AG04450 (cell line): Measurements from ENCODE around the gene ANKRD55. TPM values are rescaled to one million over a fixed set of nuclear protein-coding genes. Genes with fewer than 3 reads are reported as not detected.
A peak's percentile ranks its signal among the peaks of the same experiment; 100 is the strongest.

ENCODE experiments used
- CTCF ChIA-PET: fragments of 300-600, 350-600 bp; formaldehyde crosslinking; extraction: SDS; loops from one replicate; lab custom pipeline; 2022; ENCODE audit warnings: antibody characterized with exemption, inconsistent platforms; lab: Charles Lee
- POLR2A ChIA-PET: fragments of 350-600 bp; formaldehyde crosslinking; extraction: SDS; loops from one replicate; lab custom pipeline; 2021; ENCODE audit warnings: antibody characterized with exemption, inconsistent platforms; lab: Yijun Ruan, JAX
- DNase-seq: peaks from one replicate; pipeline ENCODE4 v3.0.0-alpha.2; 2011; ENCODE audit warnings: low read depth, low spot score
- H3K27ac ChIP-seq: one replicate; pipeline ENCODE4 v1.5.1; 2012; ENCODE audit warnings: low read depth, low read length, control low read depth
- H3K27me3 ChIP-seq: one replicate; pipeline ENCODE4 v1.6.0; 2012; ENCODE audit warnings: low read length; ENCODE audit not compliant: control insufficient read depth, insufficient read depth
- H3K4me3 ChIP-seq: 2 replicates; pipeline ENCODE4 v1.5.1; 2011; ENCODE audit warnings: mild to moderate bottlenecking, low read depth, low read length, control low read depth
- H3K9me3 ChIP-seq: 2 replicates; pipeline ENCODE4 v1.5.1; 2012; ENCODE audit warnings: low read length; ENCODE audit not compliant: control insufficient read depth, insufficient read depth
- polyA plus RNA-seq: library from polyadenylated mRNA; depleted of rRNA; stranded (reverse); fragments of >200 nt; gene quantifications from 2 replicates; pipeline ENCODE4 v1.2.3, GENCODE V29; 2011
- TF ChIP-seq, protein P1 (sequence below): IDR thresholded peaks from 2 replicates; pipeline ENCODE4 v1.5.1; 2011; ENCODE audit warnings: low read depth, low read length, control low read depth, inconsistent platforms

ANKRD55 gene
- polyA plus RNA-seq, 1 experiment: not detected

DNA sequence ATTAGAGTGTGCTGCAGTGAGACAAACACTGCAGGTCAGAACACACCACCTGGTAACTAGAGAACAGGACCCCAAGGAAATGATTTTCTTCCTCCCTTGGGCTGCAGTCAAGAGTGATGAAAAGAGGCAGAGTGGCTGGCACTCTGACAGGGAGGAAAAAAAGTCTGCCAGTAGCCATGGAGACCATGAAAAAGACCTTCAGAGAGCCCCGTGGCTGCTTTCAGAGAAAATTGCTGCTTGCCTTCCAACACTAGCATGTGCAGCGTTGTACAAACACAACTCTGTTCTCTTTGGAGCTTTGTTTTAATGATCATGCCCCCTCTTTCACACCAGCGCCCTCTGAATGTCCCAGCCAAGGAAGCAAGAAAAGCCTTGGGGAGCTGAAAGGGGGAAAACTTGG, 68.8 kb downstream of the ANKRD55 start:
- DNase-seq: no peak
- Histone ChIP-seq H3K4me3 (no peak overlapping the region), H3K27me3 (no peaks in the 10 kb centered on the region), H3K27ac (peak overlapping the region; percentile 11), H3K9me3 (no peaks in the 10 kb centered on the region)
- ChIA-PET POLR2A (no interaction called here), CTCF (interaction anchor here (0.7 kb wide), 1 partner anchor 176 kb away, joined by 3 read pairs; no protein-coding TSS in a partner anchor)
- TF ChIP-seq, protein P1, sequence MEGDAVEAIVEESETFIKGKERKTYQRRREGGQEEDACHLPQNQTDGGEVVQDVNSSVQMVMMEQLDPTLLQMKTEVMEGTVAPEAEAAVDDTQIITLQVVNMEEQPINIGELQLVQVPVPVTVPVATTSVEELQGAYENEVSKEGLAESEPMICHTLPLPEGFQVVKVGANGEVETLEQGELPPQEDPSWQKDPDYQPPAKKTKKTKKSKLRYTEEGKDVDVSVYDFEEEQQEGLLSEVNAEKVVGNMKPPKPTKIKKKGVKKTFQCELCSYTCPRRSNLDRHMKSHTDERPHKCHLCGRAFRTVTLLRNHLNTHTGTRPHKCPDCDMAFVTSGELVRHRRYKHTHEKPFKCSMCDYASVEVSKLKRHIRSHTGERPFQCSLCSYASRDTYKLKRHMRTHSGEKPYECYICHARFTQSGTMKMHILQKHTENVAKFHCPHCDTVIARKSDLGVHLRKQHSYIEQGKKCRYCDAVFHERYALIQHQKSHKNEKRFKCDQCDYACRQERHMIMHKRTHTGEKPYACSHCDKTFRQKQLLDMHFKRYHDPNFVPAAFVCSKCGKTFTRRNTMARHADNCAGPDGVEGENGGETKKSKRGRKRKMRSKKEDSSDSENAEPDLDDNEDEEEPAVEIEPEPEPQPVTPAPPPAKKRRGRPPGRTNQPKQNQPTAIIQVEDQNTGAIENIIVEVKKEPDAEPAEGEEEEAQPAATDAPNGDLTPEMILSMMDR: no peak

- no peak for DNase-seq
Measured at GRCh38 chr5:56161927-56162326, 71.2 kb downstream of the ANKRD55 start.

GRCh38 chr5:56161439-56161823, 71.7 kb downstream of the ANKRD55 start:
- Histone ChIP-seq H3K9me3 (no peaks in the 10 kb centered on the region), H3K27me3 (no peaks in the 10 kb centered on the region), H3K4me3 (no peak overlapping the region), H3K27ac (no peak overlapping the region)
- POLR2A ChIA-PET: no interaction called here
- TF ChIP-seq, protein P1: no peak
- CTCF ChIA-PET: no interaction called here
- no peak for DNase-seq

More at GRCh38 chr5:56161927-56162326, 71.2 kb downstream of the ANKRD55 start:
- CTCF ChIA-PET: no interaction called here
- TF ChIP-seq, protein P1: no peak
- Histone ChIP-seq H3K27me3 (no peaks in the 10 kb centered on the region), H3K27ac (no peak overlapping the region), H3K4me3 (no peak overlapping the region), H3K9me3 (no peaks in the 10 kb centered on the region)
- POLR2A ChIA-PET: no interaction called here

- DNase-seq: no peak
- ChIA-PET CTCF (no interaction called here), POLR2A (no interaction called here)
- no peaks in the 10 kb centered on the region for H3K9me3 ChIP-seq
- H3K27me3 ChIP-seq: no peaks in the 10 kb centered on the region
- no peak overlapping the region for H3K27ac ChIP-seq
- no peak overlapping the region for H3K4me3 ChIP-seq
- TF ChIP-seq, protein P1: no peak
Measured at GRCh38 chr5:56160723-56161438, 72.2 kb downstream of the ANKRD55 start.

DNA sequence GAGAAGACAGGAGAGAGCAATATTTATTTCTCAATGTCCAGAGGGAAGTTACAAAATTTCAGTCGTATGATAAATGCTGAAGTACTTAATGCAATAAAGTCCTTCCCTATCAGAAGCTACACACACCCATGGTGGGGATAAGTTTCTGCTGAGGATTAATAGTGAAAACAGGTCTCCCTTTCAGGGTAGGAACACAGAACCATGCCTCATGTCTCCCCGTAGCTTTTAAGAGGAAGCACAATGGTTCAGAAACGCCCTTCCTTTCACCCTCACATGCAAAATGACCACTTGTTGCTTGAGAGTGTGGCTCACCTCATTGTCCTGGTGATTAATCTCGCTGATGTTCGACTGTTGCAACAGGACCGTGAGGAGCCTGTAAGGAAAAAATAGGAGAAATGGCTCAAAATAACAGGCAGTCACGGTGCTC, 73.6 kb downstream of the ANKRD55 start:
- Histone ChIP-seq H3K27ac (no peak overlapping the region), H3K4me3 (no peak overlapping the region), H3K9me3 (no peaks in the 10 kb centered on the region), H3K27me3 (no peaks in the 10 kb centered on the region)
- no peak for DNase-seq
- ChIA-PET POLR2A (interaction anchor here (0.5 kb wide), 1 partner anchor 40 kb away, joined by 3 read pairs; no protein-coding TSS in a partner anchor), CTCF (no interaction called here)
- TF ChIP-seq, protein P1: no peak
